H1 (cell line): ENCODE measurements around the gene TP53I3. TPM values are rescaled to one million over a fixed set of nuclear protein-coding genes. Genes with fewer than 3 reads are reported as not detected.

Experiments used
- CTCF ChIA-PET: fragments of 300-600 bp; sonication (Branson Sonifier 250); formaldehyde crosslinking; loops from one replicate; lab custom pipeline; 2021; ENCODE audit not compliant: partially characterized antibody; lab: Charles Lee
- POLR2A ChIA-PET: fragments of 300-600 bp; sonication (Branson Sonifier 250); formaldehyde crosslinking; loops from one replicate; lab custom pipeline; 2021; ENCODE audit warnings: inconsistent platforms; ENCODE audit not compliant: partially characterized antibody; lab: Charles Lee
- DNase-seq, 2 experiments: peaks; one replicate each; pipeline versions ENCODE4 v3.0.0 to v3.0.0-alpha.2; 2010 to 2022; ENCODE audit warnings: low spot score in 2 of 2, low read depth in 1 of 2, mixed read lengths in 1 of 2
- FAIRE-seq: peaks from 2 replicates; lab custom pipeline; 2011; peaks lifted over from hg19 to GRCh38; lab: Jason Lieb, UNC
- H2AFZ ChIP-seq: 2 replicates; pipeline ENCODE4 v1.8.1; 2012; ENCODE audit warnings: low read length, inconsistent platforms
- H2AK5ac ChIP-seq: 2 replicates; pipeline ENCODE4 v1.6.1; 2013; ENCODE audit warnings: low read depth, low read length
- H2BK120ac ChIP-seq: replicated peaks from 2 replicates; pipeline ENCODE3; 2013; ENCODE audit warnings: low read depth, low read length, inconsistent platforms
- H2BK12ac ChIP-seq: 2 replicates; pipeline ENCODE4 v1.6.1; 2013; ENCODE audit warnings: low read depth, low read length
- H2BK15ac ChIP-seq: 2 replicates; pipeline ENCODE4 v1.6.1; 2013; ENCODE audit warnings: low read length
- H2BK20ac ChIP-seq: 2 replicates; pipeline ENCODE4 v1.6.1; 2013; ENCODE audit warnings: low read length
- H2BK5ac ChIP-seq: 2 replicates; pipeline ENCODE4 v1.6.1; 2013; ENCODE audit warnings: low read depth, low read length
- H3K14ac ChIP-seq: 2 replicates; pipeline ENCODE4 v1.6.1; 2013; ENCODE audit warnings: inconsistent platforms; ENCODE audit not compliant: insufficient read length
- H3K18ac ChIP-seq: 2 replicates; pipeline ENCODE4 v1.6.1; 2013; ENCODE audit warnings: low read length; ENCODE audit errors: extremely low read depth
- H3K23ac ChIP-seq: 2 replicates; pipeline ENCODE4 v1.6.1; 2013; ENCODE audit warnings: inconsistent platforms; ENCODE audit not compliant: insufficient read length
- H3K23me2 ChIP-seq: 2 replicates; pipeline ENCODE4 v1.6.1; 2013; ENCODE audit warnings: low read depth, low read length
- H3K27ac ChIP-seq: 2 replicates; pipeline ENCODE4 v1.6.1; 2011; ENCODE audit warnings: low read depth, low read length, inconsistent platforms
- H3K27me3 ChIP-seq, 4 experiments: replicated peaks in 1 of 4; 1 replicate in 1 of 4; 2 replicates in 3 of 4; pipeline versions ENCODE4 v1.6.1 to v1.8.1; 2011 to 2013; ENCODE audit warnings: low read length in 3 of 4, mild to moderate bottlenecking in 3 of 4, inconsistent platforms in 2 of 4, mixed read lengths in 2 of 4, moderate library complexity in 1 of 4; ENCODE audit not compliant: control insufficient read depth in 3 of 4, insufficient read depth in 3 of 4; ENCODE audit errors: extremely low read depth in 1 of 4
- H3K36me3 ChIP-seq, 4 experiments: 2 replicates each; pipeline versions ENCODE4 v1.6.1 to v1.8.1; 2011 to 2013; ENCODE audit warnings: mild to moderate bottlenecking in 4 of 4, low read length in 3 of 4, moderate library complexity in 2 of 4, control low read depth in 1 of 4, inconsistent platforms in 1 of 4; ENCODE audit not compliant: insufficient read depth in 4 of 4, control insufficient read depth in 2 of 4
- H3K4ac ChIP-seq: replicated peaks from 2 replicates; pipeline ENCODE3; 2013; ENCODE audit warnings: low read length, low read depth, mixed read lengths, inconsistent platforms; ENCODE audit not compliant: insufficient read length
- H3K4me1 ChIP-seq, 4 experiments: replicated peaks in 1 of 4; 1 replicate in 1 of 4; 2 replicates in 3 of 4; pipeline versions ENCODE4 v1.6.1 to v1.8.1; 2011 to 2013; ENCODE audit warnings: low read length in 3 of 4, inconsistent platforms in 2 of 4, mixed read lengths in 1 of 4; ENCODE audit not compliant: insufficient read depth in 4 of 4, control insufficient read depth in 3 of 4
- H3K4me2 ChIP-seq, 2 experiments: 2 replicates each; pipeline versions ENCODE4 v1.6.1 to v1.8.1; 2011 to 2013; ENCODE audit warnings: low read depth in 2 of 2, low read length in 2 of 2, control low read depth in 1 of 2, inconsistent platforms in 1 of 2, mild to moderate bottlenecking in 1 of 2; ENCODE audit not compliant: insufficient read depth in 1 of 2
- H3K4me3 ChIP-seq, 4 experiments: fragments of 200-600, 300-600 bp in 1 of 4; sonication (generic), shearing (Covaris generic), sonication (Bioruptor Twin) in 1 of 4; 2 replicates each; pipeline versions ENCODE4 v1.5.1 to v1.8.1; 2011 to 2016; ENCODE audit warnings: low read length in 4 of 4, low read depth in 3 of 4, control low read depth in 2 of 4, inconsistent platforms in 2 of 4, mild to moderate bottlenecking in 2 of 4, mixed read lengths in 1 of 4, moderate library complexity in 1 of 4; ENCODE audit not compliant: insufficient read depth in 2 of 4; ENCODE audit errors: extremely low read depth in 1 of 4
- H3K56ac ChIP-seq: replicated peaks from 2 replicates; pipeline ENCODE3; 2013; ENCODE audit warnings: low read depth, mild to moderate bottlenecking, mixed read lengths, low read length, inconsistent platforms; ENCODE audit not compliant: insufficient read length
- H3K79me1 ChIP-seq: 2 replicates; pipeline ENCODE4 v1.6.1; 2013; ENCODE audit warnings: low read depth, low read length, control low read depth
- H3K79me2 ChIP-seq, 2 experiments: 2 replicates each; pipeline versions ENCODE4 v1.6.1 to v1.8.1; 2012 to 2013; ENCODE audit warnings: low read length in 2 of 2, mild to moderate bottlenecking in 2 of 2, inconsistent platforms in 1 of 2; ENCODE audit not compliant: insufficient read depth in 2 of 2, control insufficient read depth in 1 of 2
- H3K9ac ChIP-seq, 4 experiments: replicated peaks in 1 of 4; 1 replicate in 1 of 4; 2 replicates in 3 of 4; pipeline versions ENCODE4 v1.6.1 to v1.8.1; 2011 to 2013; ENCODE audit warnings: low read depth in 3 of 4, low read length in 3 of 4, control low read depth in 2 of 4, mild to moderate bottlenecking in 2 of 4, moderate library complexity in 2 of 4, inconsistent platforms in 1 of 4; ENCODE audit errors: extremely low read depth in 1 of 4
- H3K9me3 ChIP-seq, 2 experiments: 2 replicates each; pipeline versions ENCODE4 v1.6.1 to v1.8.1; 2012 to 2013; ENCODE audit warnings: mild to moderate bottlenecking in 2 of 2, moderate library complexity in 2 of 2, control low read depth in 1 of 2, inconsistent platforms in 1 of 2, low read depth in 1 of 2, low read length in 1 of 2, mixed read lengths in 1 of 2; ENCODE audit not compliant: insufficient read depth in 2 of 2
- H4K20me1 ChIP-seq, 2 experiments: replicated peaks in 1 of 2; 2 replicates each; pipeline versions ENCODE3 to v1.8.1; 2011 to 2013; ENCODE audit warnings: inconsistent platforms in 2 of 2, low read length in 2 of 2, mild to moderate bottlenecking in 1 of 2; ENCODE audit not compliant: insufficient read depth in 2 of 2, control insufficient read depth in 1 of 2
- H4K5ac ChIP-seq: 2 replicates; pipeline ENCODE4 v1.6.1; 2013; ENCODE audit warnings: low read length, low read depth, mixed read lengths, inconsistent platforms; ENCODE audit not compliant: insufficient read length
- H4K8ac ChIP-seq: 2 replicates; pipeline ENCODE4 v1.8.0; 2013; ENCODE audit warnings: mild to moderate bottlenecking, moderate library complexity, low read length, inconsistent platforms; ENCODE audit not compliant: insufficient read depth; ENCODE audit errors: extremely low read depth
- H4K91ac ChIP-seq: replicated peaks from 2 replicates; pipeline ENCODE3; 2013; ENCODE audit warnings: low read length, mixed read lengths, inconsistent platforms; ENCODE audit not compliant: insufficient read length
- BACH1 ChIP-seq: IDR thresholded peaks from 2 replicates; pipeline ENCODE4 v1.6.1; 2012; ENCODE audit warnings: low read length, improper control_type of control experiment
- BCL11A ChIP-seq, 2 experiments: IDR thresholded peaks; one replicate each; pipeline ENCODE4 v1.6.1; 2011; ENCODE audit warnings: low read depth in 2 of 2, low read length in 2 of 2, mild to moderate bottlenecking in 2 of 2
- BRCA1 ChIP-seq: IDR thresholded peaks from 2 replicates; pipeline ENCODE4 v1.6.1; 2012; ENCODE audit warnings: low read depth, low read length, improper control_type of control experiment
- EZH2 ChIP-seq: fragments of 200-600 bp; sonication (generic); IDR thresholded peaks from 2 replicates; pipeline ENCODE4 v1.7.1; 2012; ENCODE audit warnings: low read depth, mild to moderate bottlenecking, moderate library complexity, low read length, inconsistent platforms; ENCODE audit not compliant: severe bottlenecking
- GABPA ChIP-seq: IDR thresholded peaks from 2 replicates; pipeline ENCODE4 v1.6.1; 2011; ENCODE audit warnings: mild to moderate bottlenecking, low read length, moderate library complexity, borderline replicate concordance; ENCODE audit not compliant: insufficient read depth
- HDAC2 ChIP-seq, 2 experiments: fragments of 300-600 bp in 1 of 2; sonication (generic) in 1 of 2; IDR thresholded peaks; 2 replicates each; pipeline ENCODE4 v1.6.1; 2011 to 2012; ENCODE audit warnings: low read depth in 2 of 2, low read length in 2 of 2, mild to moderate bottlenecking in 2 of 2, moderate library complexity in 2 of 2, borderline replicate concordance in 1 of 2, inconsistent platforms in 1 of 2
- JUN ChIP-seq: IDR thresholded peaks from 2 replicates; pipeline ENCODE4 v1.6.1; 2011; ENCODE audit warnings: low read depth, mild to moderate bottlenecking, improper control_type of control experiment, low read length
- KDM5A ChIP-seq: fragments of 200-600 bp; IDR thresholded peaks from 2 replicates; pipeline ENCODE4 v1.7.1; 2012; ENCODE audit warnings: mild to moderate bottlenecking, low read length, inconsistent platforms, mixed read lengths
- PHF8 ChIP-seq: fragments of 200-600 bp; sonication (generic); conservative IDR thresholded peaks from 2 replicates; pipeline ENCODE4 v1.7.1; 2012; ENCODE audit warnings: low read depth, mild to moderate bottlenecking, inconsistent platforms, low read length, moderate library complexity
- RAD21 ChIP-seq, 2 experiments: IDR thresholded peaks in 1 of 2; conservative IDR thresholded peaks in 1 of 2; 2 replicates each; pipeline ENCODE4 v1.6.1; 2011; ENCODE audit warnings: low read depth in 2 of 2, low read length in 2 of 2, improper control_type of control experiment in 1 of 2, inconsistent platforms in 1 of 2, mild to moderate bottlenecking in 1 of 2, moderate library complexity in 1 of 2
- SP4 ChIP-seq: IDR thresholded peaks from 2 replicates; pipeline ENCODE4 v1.6.1; 2012; ENCODE audit warnings: low read length, inconsistent platforms
- TAF7 ChIP-seq: optimal IDR thresholded peaks from 2 replicates; pipeline ENCODE3; 2011; ENCODE audit warnings: low read depth, mild to moderate bottlenecking, inconsistent platforms, low read length, moderate library complexity, borderline replicate concordance
- TEAD4 ChIP-seq: IDR thresholded peaks from 2 replicates; pipeline ENCODE4 v1.6.1; 2012; ENCODE audit warnings: low read depth, low read length, inconsistent platforms, mixed read lengths
- WGBS, 2 experiments: shearing (Covaris generic) in 1 of 2; methylation state at CpG; one replicate each; pipeline versions ENCODE4 v1.1.6 to v1.1.7; 2013 to 2015; ENCODE audit warnings: low lambda C conversion rate in 2 of 2, mixed read lengths in 2 of 2, inconsistent platforms in 1 of 2, low coverage in 1 of 2, missing lambda C conversion rate in 1 of 2; ENCODE audit not compliant: insufficient replicate concordance in 2 of 2, insufficient coverage in 1 of 2, insufficient read length in 1 of 2; ENCODE audit errors: extremely low coverage in 1 of 2, missing lambda C conversion rate in 1 of 2; 5-methylcytosine and 5-hydroxymethylcytosine counted together
- polyA plus RNA-seq, 7 experiments: library from polyadenylated mRNA; depleted of rRNA in 3 of 7; stranded (reverse) in 5 of 7; unstranded in 2 of 7; fragments of >200 nt in 5 of 7; fragments of 200-250 nt in 2 of 7; gene quantifications; 1 replicate in 5 of 7; 2 replicates in 1 of 7; 4 replicates in 1 of 7; pipeline versions ENCODE4 v1.2.1 to v1.2.3, GENCODE V29; 2011 to 2013; ENCODE audit warnings: missing spikeins in 2 of 7, mixed read lengths in 2 of 7
- total RNA-seq: library from RNA; stranded (reverse); fragmentation: NEBNext Ultra II Directional; extraction: Animal tissue kit (Norgen Biotek cat#: 25700); gene quantifications from 2 replicates; pipeline ENCODE4 v1.2.1, GENCODE V29; 2021

The TP53I3 gene
- total and polyA plus RNA-seq, 2 of the 8 experiments (the other 6 are each of a cell fraction or from before 2014, with no cell fraction given): 29.4 to 34.5 TPM

GRCh38 chr2:24075259-24075658 lies 9.4 kb downstream of the TP53I3 start:
- no peak overlapping the region for H2BK120ac ChIP-seq
- peak overlapping the region in 2 of 4 experiments; percentile 16 to 91; a peak in 2 of 7 replicates for H3K9ac ChIP-seq
- H3K56ac ChIP-seq: no peak overlapping the region
- peaks cover 0 to 27% of the 10 kb centered on the region in 2 experiments; a peak in 2 of 4 replicates for H3K79me2 ChIP-seq
- H3K14ac ChIP-seq: no peak overlapping the region
- DNase-seq (no peak), FAIRE-seq (no peak)
- no peaks in the 10 kb centered on the region for H3K9me3 ChIP-seq
- WGBS, 2 experiments: 74% methylated on average over 5 of the region's 5 CpGs; no CpG with 5 or more reads in 1 of the 2 experiments
- H3K18ac ChIP-seq: no peak overlapping the region
- peaks cover 0 to 33% (median 14%) of the 10 kb centered on the region in 4 experiments; a peak in 5 of 8 replicates for H3K36me3 ChIP-seq
- peak overlapping the region; percentile 74 to 96 (median 94) for H3K4me3 ChIP-seq
- H3K4me2 ChIP-seq: peak overlapping the region; percentile 58 to 74
- H2BK5ac ChIP-seq: no peak overlapping the region
- H3K27ac ChIP-seq: no peak overlapping the region
- POLR2A ChIA-PET: interaction anchor here (0.7 to 2.7 kb wide), 4 partner anchors 9 to 48 kb away, joined by 3 to 31 read pairs (median 6); partner anchors contain the start of gene TP53I3
- no peak overlapping the region for H4K5ac ChIP-seq
- H2BK15ac ChIP-seq: no peak overlapping the region
- no peak overlapping the region for H2BK12ac ChIP-seq
- no peak overlapping the region for H3K4ac ChIP-seq
- no peak overlapping the region for H2AK5ac ChIP-seq
- no peak overlapping the region for H2BK20ac ChIP-seq
- H3K4me1 ChIP-seq: peaks cover 0 to 7% (median 2%) of the 10 kb centered on the region in 4 experiments; a peak in 4 of 7 replicates
- peaks cover 5% of the 10 kb centered on the region; the same call in 1 of the 2 replicates for H3K23me2 ChIP-seq
- H3K27me3 ChIP-seq: no peaks in the 10 kb centered on the region
- CTCF ChIA-PET: no interaction called here
- no peaks in the 10 kb centered on the region; the same call in 1 of the 2 replicates for H3K79me1 ChIP-seq
- H4K91ac ChIP-seq: no peak overlapping the region
- no peak overlapping the region for H2AFZ ChIP-seq
- no peak overlapping the region for H3K23ac ChIP-seq
- H4K8ac ChIP-seq: no peak overlapping the region
- peaks cover 0 to 2% of the 10 kb centered on the region in 2 experiments for H4K20me1 ChIP-seq
- no peak for TF ChIP-seq BCL11A (IDR thresholded peaks at IDR 0.05; ENCODE audit: low read depth in 2 of 2, low read length in 2 of 2)
- no peak for TF ChIP-seq BACH1
- no peak for TF ChIP-seq JUN
- TF ChIP-seq GABPA: no peak
- no peak for TF ChIP-seq RAD21 (IDR thresholded peaks at IDR 0.05 in 1 of 2, conservative IDR thresholded peaks at IDR 0.05 in 1 of 2; ENCODE audit: low read depth in 2 of 2, low read length in 2 of 2)
- TF ChIP-seq TEAD4: no peak
- TF ChIP-seq HDAC2 (IDR thresholded peaks at IDR 0.05; ENCODE audit: borderline replicate concordance in 1 of 2, low read depth in 2 of 2, low read length in 2 of 2): no peak
- no peak for TF ChIP-seq KDM5A
- no peak for TF ChIP-seq BRCA1
- no peak for TF ChIP-seq EZH2
- no peak for TF ChIP-seq SP4
- TF ChIP-seq PHF8: no peak
- no peak for TF ChIP-seq TAF7
